Progenitor cell of endocrine pancreas (in vitro differentiated cells): ENCODE measurements around the gene CHMP1A. TPM values are rescaled to one million over a fixed set of nuclear protein-coding genes. Genes with fewer than 3 reads are reported as not detected.
A peak's percentile ranks its signal among the peaks of the same experiment; 100 is the strongest.

Source experiments
- DNase-seq: peaks from one replicate; pipeline ENCODE4 v3.0.0; 2021; ENCODE audit warnings: low spot score; ENCODE audit not compliant: unreplicated experiment
- H3K27ac Mint-ChIP-seq: 2 replicates; pipeline ENCODE4 v1.8.0; 2021; ENCODE audit warnings: mild to moderate bottlenecking, moderate library complexity, mixed read lengths
- H3K27me3 Mint-ChIP-seq: 2 replicates; pipeline ENCODE4 v1.8.0; 2021; ENCODE audit warnings: mixed read lengths
- H3K36me3 Mint-ChIP-seq: 2 replicates; pipeline ENCODE4 v1.8.0; 2022; ENCODE audit warnings: mixed read lengths; ENCODE audit not compliant: insufficient read depth
- H3K4me1 Mint-ChIP-seq: 2 replicates; pipeline ENCODE4 v1.8.0; 2021; ENCODE audit warnings: low read depth, mixed read lengths
- H3K4me3 Mint-ChIP-seq: 2 replicates; pipeline ENCODE4 v1.8.0; 2021; ENCODE audit warnings: low read depth, mild to moderate bottlenecking, moderate library complexity, mixed read lengths
- H3K9me3 Mint-ChIP-seq: 2 replicates; pipeline ENCODE4 v1.8.0; 2021; ENCODE audit warnings: low read depth, mixed read lengths
- total RNA-seq: library from RNA; stranded (reverse); gene quantifications from 2 replicates; pipeline ENCODE4 v1.2.1, GENCODE V29; 2021
- TF ChIP-seq, protein P1 (sequence below): fragments of 200-600 bp; sonication (generic); IDR thresholded peaks from one replicate; pipeline ENCODE4 v1.5.0; 2021; ENCODE audit warnings: antibody characterized with exemption, mild to moderate bottlenecking; ENCODE audit not compliant: unreplicated experiment

CHMP1A gene
- total RNA-seq, 1 donor from 2014 or later, result 105 TPM

DNA sequence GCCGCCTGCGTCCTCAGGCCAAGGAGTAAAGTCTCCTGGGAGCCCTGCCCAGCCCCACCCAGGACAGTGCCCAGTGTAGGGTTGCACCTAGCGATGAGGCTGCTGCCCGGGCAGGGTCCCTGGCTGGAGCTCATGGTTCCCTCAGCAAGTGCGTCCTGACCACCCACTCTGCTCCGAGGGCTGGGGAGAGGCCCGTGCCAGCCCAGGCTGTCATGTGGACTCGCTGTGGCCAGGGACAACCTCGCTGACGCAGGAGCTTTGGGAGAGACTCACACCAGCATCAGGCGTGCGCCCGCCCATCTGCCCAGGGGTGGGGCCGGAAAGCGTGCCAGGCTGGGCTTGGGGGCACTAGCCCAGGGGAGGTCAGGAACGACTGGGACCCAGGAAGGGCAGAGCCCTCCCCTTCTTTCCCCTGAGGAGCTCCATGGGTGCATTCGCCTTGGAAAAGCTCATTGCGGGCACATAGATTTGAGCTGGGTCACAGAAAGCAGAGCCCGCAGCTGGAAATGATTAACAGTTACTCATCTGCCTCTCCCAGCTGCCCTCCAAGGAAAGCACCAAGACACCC is 24.4 kb downstream of the CHMP1A start:
- TF ChIP-seq, protein P1, sequence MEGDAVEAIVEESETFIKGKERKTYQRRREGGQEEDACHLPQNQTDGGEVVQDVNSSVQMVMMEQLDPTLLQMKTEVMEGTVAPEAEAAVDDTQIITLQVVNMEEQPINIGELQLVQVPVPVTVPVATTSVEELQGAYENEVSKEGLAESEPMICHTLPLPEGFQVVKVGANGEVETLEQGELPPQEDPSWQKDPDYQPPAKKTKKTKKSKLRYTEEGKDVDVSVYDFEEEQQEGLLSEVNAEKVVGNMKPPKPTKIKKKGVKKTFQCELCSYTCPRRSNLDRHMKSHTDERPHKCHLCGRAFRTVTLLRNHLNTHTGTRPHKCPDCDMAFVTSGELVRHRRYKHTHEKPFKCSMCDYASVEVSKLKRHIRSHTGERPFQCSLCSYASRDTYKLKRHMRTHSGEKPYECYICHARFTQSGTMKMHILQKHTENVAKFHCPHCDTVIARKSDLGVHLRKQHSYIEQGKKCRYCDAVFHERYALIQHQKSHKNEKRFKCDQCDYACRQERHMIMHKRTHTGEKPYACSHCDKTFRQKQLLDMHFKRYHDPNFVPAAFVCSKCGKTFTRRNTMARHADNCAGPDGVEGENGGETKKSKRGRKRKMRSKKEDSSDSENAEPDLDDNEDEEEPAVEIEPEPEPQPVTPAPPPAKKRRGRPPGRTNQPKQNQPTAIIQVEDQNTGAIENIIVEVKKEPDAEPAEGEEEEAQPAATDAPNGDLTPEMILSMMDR, result no peak
- Mint-ChIP-seq H3K27me3 (peaks cover 5% of the 10 kb centered on the region), H3K4me1 (no peaks in the 10 kb centered on the region), H3K9me3 (no peaks in the 10 kb centered on the region), H3K36me3 (peaks cover 2% of the 10 kb centered on the region), H3K27ac (no peak overlapping the region), H3K4me3 (no peak overlapping the region)
- no peak for DNase-seq

DNA sequence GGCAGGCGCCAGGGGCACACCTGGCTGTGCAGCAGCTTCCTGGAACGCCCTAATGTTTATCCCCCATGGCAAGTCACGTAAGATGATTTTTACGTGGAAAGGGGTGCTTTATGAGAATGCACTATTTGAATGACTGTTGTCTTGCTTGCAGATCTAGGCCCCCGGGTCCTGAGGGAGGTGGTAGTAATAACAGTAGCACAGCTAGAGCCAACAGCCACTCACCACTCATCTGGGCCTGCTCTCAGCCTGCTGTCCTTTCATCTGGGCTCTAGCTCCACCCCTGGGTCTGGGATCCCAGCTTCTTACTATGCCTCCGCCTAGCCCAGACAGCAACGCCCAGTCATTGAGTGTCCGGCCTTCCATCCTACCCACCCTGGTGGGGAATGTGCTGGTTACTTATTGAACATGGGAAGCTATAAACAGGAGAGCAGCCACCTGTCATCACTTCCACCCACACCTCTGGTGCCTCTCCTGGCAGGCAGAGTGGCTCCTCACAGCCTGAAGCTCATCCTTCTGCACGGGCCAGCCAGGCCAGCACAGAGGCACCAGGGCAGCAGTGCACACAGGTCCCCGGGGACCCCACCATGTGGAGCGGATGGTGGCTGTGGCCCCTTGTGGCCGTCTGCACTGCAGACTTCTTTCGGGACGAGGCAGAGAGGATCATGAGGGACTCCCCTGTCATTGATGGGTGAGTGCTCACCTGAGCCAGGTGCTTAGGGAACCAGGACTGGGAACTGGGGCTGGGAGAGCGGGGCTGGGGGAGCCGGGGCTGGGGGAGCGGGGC is 27.5 kb downstream of the CHMP1A start:
- peaks cover 2% of the 10 kb centered on the region for H3K36me3 Mint-ChIP-seq
- peaks cover 5% of the 10 kb centered on the region for H3K27me3 Mint-ChIP-seq

DNA sequence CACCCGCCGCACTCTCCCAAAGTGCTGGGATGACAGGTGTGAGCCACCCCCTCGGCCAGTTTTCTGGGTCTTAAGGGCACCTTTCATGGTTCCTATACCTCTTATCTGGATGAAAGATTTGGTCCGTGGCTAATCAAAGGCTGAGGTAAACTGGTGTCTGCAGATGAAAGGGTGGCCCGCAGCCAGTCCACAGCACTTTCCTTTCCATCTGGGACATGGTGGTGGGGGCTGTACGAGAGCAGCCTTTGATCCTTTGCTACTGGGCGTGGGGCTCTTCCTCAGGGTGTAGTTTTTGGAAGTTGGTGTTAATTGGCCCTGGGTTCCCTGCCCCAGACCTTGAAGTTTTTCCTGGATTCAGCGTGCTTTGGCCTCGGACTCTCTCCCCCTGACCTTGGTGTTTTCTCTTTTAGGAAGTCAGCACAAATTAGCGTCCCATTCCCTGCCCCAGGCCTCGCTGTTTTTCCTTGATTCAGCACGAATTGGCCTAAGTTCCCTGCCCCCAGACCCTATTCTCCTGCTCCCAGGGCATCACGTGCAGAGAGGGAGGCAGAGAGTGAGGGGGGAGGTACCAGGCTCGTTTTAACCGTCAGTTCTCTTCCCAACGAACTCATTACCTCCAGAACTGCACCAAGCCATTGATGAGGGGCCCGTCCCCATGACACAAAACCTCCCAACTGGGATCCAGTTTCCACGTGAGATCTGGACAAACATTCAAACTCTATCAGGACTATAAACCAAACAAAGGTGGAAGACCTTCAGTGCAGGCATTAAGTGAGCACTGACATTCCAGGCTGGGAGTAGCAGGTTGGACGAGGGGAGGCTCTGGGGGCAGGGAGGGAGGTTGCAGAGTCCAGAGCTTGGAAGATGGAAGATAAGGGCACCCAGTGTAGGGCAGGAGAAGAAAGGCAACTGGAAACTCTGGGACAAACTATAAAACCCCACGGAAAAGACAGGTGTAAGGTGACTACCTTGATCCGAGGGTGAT is 32.4 kb downstream of the CHMP1A start:
- Mint-ChIP-seq H3K4me3 (no peak overlapping the region), H3K36me3 (peaks cover 3% of the 10 kb centered on the region), H3K4me1 (peaks cover 26% of the 10 kb centered on the region), H3K9me3 (no peaks in the 10 kb centered on the region), H3K27ac (peak overlapping the region; percentile 96), H3K27me3 (peaks cover 12% of the 10 kb centered on the region)
- no peak for DNase-seq
- TF ChIP-seq, protein P1, result no peak

More for the DNA sequence above, 27.5 kb downstream of the CHMP1A start:
- no peak overlapping the region for H3K27ac Mint-ChIP-seq
- H3K9me3 Mint-ChIP-seq, result no peaks in the 10 kb centered on the region
- TF ChIP-seq, protein P1, result no peak
- peaks cover 5% of the 10 kb centered on the region for H3K4me1 Mint-ChIP-seq
- DNase-seq, result no peak
- no peak overlapping the region for H3K4me3 Mint-ChIP-seq

DNA sequence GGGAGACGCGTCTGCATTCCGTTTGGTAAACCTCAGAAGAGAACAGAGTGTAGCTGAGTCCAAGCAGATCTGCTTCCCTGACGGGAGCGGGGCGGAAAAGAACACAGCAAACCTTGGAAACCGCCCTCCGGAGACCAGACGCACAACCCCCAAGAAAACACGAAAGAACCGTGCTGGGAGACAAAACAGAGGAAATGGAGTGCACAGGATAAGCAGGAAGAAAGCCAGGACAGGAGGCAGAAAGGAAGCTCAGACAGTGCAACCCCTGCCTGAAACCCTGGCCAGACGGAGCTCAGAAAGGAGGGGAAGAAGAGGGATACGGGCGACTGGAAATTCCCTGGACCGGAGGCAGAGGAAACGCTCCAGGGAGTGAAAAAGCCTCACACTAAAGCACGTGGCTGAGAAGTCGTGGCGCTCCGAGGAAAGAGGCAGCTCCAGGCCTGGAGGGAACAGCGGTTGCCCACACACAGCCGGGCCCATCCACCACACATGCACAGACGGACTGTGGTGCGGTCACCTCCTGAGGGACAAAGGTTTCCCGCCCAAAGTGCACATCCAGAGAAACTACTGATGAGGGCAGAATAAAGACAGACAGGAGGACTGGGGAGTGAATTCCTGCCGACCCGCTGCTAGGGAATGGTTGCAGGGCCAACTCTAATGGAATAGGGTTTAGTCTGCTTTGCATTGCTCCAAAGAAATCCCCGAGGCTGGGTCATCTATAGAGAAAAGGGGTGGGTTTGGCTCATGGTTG is 33.8 kb downstream of the CHMP1A start:
- Mint-ChIP-seq H3K4me1 (peaks cover 26% of the 10 kb centered on the region), H3K27ac (peak overlapping the region; percentile 82), H3K4me3 (no peak overlapping the region), H3K36me3 (peaks cover 1% of the 10 kb centered on the region), H3K27me3 (peaks cover 12% of the 10 kb centered on the region), H3K9me3 (no peaks in the 10 kb centered on the region)
- no peak for DNase-seq
- TF ChIP-seq, protein P1, result no peak
